Endothelial cell of umbilical vein (primary cell): ENCODE measurements around the gene ZNF460. TPM values are rescaled to one million over a fixed set of nuclear protein-coding genes. Genes with fewer than 3 reads are reported as not detected.

ENCODE experiments used
- BruUV-seq: library from RNA; stranded (reverse); fragments of 400-500 nt; replicated peaks from 2 replicates; lab custom pipeline; 2021; lab: Mats Ljungman, UMichigan
- CTCF ChIA-PET: fragments of 300-600, 350-600 bp; sonication (Branson Sonifier 250); formaldehyde crosslinking; loops from one replicate; lab custom pipeline; 2021; ENCODE audit warnings: antibody characterized with exemption, inconsistent platforms; lab: Charles Lee
- POLR2A ChIA-PET: fragments of 300-600, 350-600 bp; sonication (Branson Sonifier 250); formaldehyde crosslinking; loops from one replicate; lab custom pipeline; 2021; ENCODE audit warnings: antibody characterized with exemption, inconsistent platforms; lab: Charles Lee
- DNase-seq: peaks from one replicate; pipeline ENCODE4 v3.0.0-alpha.2; 2011; ENCODE audit warnings: low read depth, low spot score
- FAIRE-seq: peaks from 2 replicates; lab custom pipeline; 2011; peaks lifted over from hg19 to GRCh38; lab: Jason Lieb, UNC
- H2AFZ ChIP-seq: 2 replicates; pipeline ENCODE4 v1.6.0; 2012; ENCODE audit warnings: low read depth, low read length, control low read depth, inconsistent platforms
- H3K27ac ChIP-seq: 2 replicates; pipeline ENCODE4 v1.5.1; 2011; ENCODE audit warnings: low read depth, mild to moderate bottlenecking, control low read depth, low read length, moderate library complexity; ENCODE audit not compliant: insufficient read depth
- H3K27me3 ChIP-seq, 2 experiments: 2 replicates each; pipeline versions ENCODE4 v1.6.0 to v1.6.1; 2011; ENCODE audit warnings: low read length in 2 of 2, mixed read lengths in 1 of 2; ENCODE audit not compliant: control insufficient read depth in 2 of 2, insufficient read depth in 2 of 2
- H3K36me3 ChIP-seq, 2 experiments: 2 replicates in 1 of 2; 3 replicates in 1 of 2; pipeline ENCODE4 v1.5.1; 2011; ENCODE audit warnings: low read length in 2 of 2, mild to moderate bottlenecking in 1 of 2, moderate library complexity in 1 of 2; ENCODE audit not compliant: control insufficient read depth in 2 of 2, insufficient read depth in 2 of 2; ENCODE audit errors: extremely low read depth in 1 of 2
- H3K4me1 ChIP-seq: 3 replicates; pipeline ENCODE4 v1.5.1; 2011; ENCODE audit warnings: mild to moderate bottlenecking, low read length; ENCODE audit not compliant: control insufficient read depth, insufficient read depth; ENCODE audit errors: extremely low read depth
- H3K4me2 ChIP-seq: 2 replicates; pipeline ENCODE4 v1.6.1; 2011; ENCODE audit warnings: low read length, control low read depth, mixed read lengths; ENCODE audit not compliant: insufficient read depth
- H3K4me3 ChIP-seq, 3 experiments: fragments of 200-600 bp in 1 of 3; sonication (generic), shearing (Covaris generic) in 1 of 3; replicated peaks in 1 of 3; 2 replicates each; pipeline ENCODE4 v1.5.1; 2011 to 2016; ENCODE audit warnings: control low read depth in 3 of 3, low read length in 3 of 3, mild to moderate bottlenecking in 2 of 3, inconsistent platforms in 1 of 3, low read depth in 1 of 3, moderate library complexity in 1 of 3; ENCODE audit not compliant: insufficient read depth in 1 of 3
- H3K79me2 ChIP-seq: 2 replicates; pipeline ENCODE4 v1.6.0; 2012; ENCODE audit warnings: low read length, inconsistent platforms; ENCODE audit not compliant: control insufficient read depth, insufficient read depth
- H3K9ac ChIP-seq: replicated peaks from 2 replicates; pipeline ENCODE3; 2011; ENCODE audit warnings: low read length, control low read depth; ENCODE audit not compliant: insufficient read depth; ENCODE audit errors: extremely low read depth
- H3K9me1 ChIP-seq: replicated peaks from 3 replicates; pipeline ENCODE4 v1.6.0; 2011; ENCODE audit warnings: mild to moderate bottlenecking, low read length; ENCODE audit not compliant: control insufficient read depth, insufficient read depth; ENCODE audit errors: extremely low read depth
- H3K9me3 ChIP-seq: replicated peaks from 2 replicates; pipeline ENCODE4 v1.5.1; 2012; ENCODE audit warnings: low read length, inconsistent platforms; ENCODE audit not compliant: control insufficient read depth, insufficient read depth
- H4K20me1 ChIP-seq: replicated peaks from 2 replicates; pipeline ENCODE3; 2011; ENCODE audit warnings: mild to moderate bottlenecking, low read length; ENCODE audit not compliant: control insufficient read depth, insufficient read depth; ENCODE audit errors: extremely low read depth
- EZH2 ChIP-seq: IDR thresholded peaks from 2 replicates; pipeline ENCODE4 v1.6.1; 2012; ENCODE audit warnings: borderline replicate concordance, low read depth, mild to moderate bottlenecking, moderate library complexity, low read length, inconsistent platforms; ENCODE audit not compliant: severe bottlenecking
- FOS ChIP-seq: IDR thresholded peaks from 2 replicates; pipeline ENCODE4 v1.6.1; 2011; ENCODE audit warnings: mild to moderate bottlenecking, low read length, moderate library complexity, borderline replicate concordance; ENCODE audit not compliant: insufficient read depth
- GATA2 ChIP-seq: IDR thresholded peaks from 2 replicates; pipeline ENCODE4 v1.7.0; 2011; ENCODE audit warnings: low read depth, mild to moderate bottlenecking, moderate library complexity, mixed read lengths, low read length; ENCODE audit not compliant: insufficient read length, insufficient read depth
- JUN ChIP-seq: IDR thresholded peaks from 2 replicates; pipeline ENCODE4 v1.6.1; 2011; ENCODE audit warnings: borderline replicate concordance, low read depth; ENCODE audit not compliant: insufficient read length, insufficient read depth
- MAX ChIP-seq: IDR thresholded peaks from 2 replicates; pipeline ENCODE4 v1.6.1; 2011; ENCODE audit not compliant: insufficient read depth, insufficient read length
- MYC ChIP-seq: IDR thresholded peaks from one replicate; pipeline ENCODE4 v1.6.1; 2011; ENCODE audit warnings: mild to moderate bottlenecking, low read depth, low read length
- POLR2A ChIP-seq: IDR thresholded peaks from 2 replicates; pipeline ENCODE4 v1.6.1; 2012; ENCODE audit warnings: low read depth, mild to moderate bottlenecking, control low read depth, low read length
- POLR2AphosphoS5 ChIP-seq: IDR thresholded peaks from 2 replicates; pipeline ENCODE4 v1.6.1; 2012; ENCODE audit warnings: low read depth, mild to moderate bottlenecking, control low read depth, low read length, moderate library complexity; ENCODE audit not compliant: insufficient read depth
- dilution Hi-C: fragments of 300-500 bp; cut with MboI; formaldehyde crosslinking; loops from one replicate; pipeline ENCODE4 v1.15.0; 2019; ENCODE audit warnings: low sequenced_read_pairs; ENCODE audit not compliant: extremely low pct_ligation_motif_present
- intact Hi-C: fragments of 100-400 bp; cut with micrococcal nuclease; formaldehyde crosslinking; loops from one replicate; pipeline ENCODE4 v1.10.0; 2022
- polyA plus RNA-seq, 4 experiments: library from polyadenylated mRNA; depleted of rRNA in 3 of 4; stranded (reverse) in 3 of 4; unstranded in 1 of 4; fragments of >200 nt; gene quantifications; 2 replicates each; pipeline versions ENCODE4 v1.2.1 to v1.2.3, GENCODE V29; 2011 to 2012; ENCODE audit warnings: missing spikeins in 1 of 4
- total RNA-seq: library from RNA; stranded (reverse); gene quantifications from 2 replicates; pipeline ENCODE4 v1.2.3, GENCODE V29; 2021
- TF ChIP-seq, protein P1 (sequence below), 2 donors: IDR thresholded peaks; 1 replicate in 1 of 2; 2 replicates in 1 of 2; pipeline ENCODE4 v1.5.1; 2011; ENCODE audit warnings: low read length in 2 of 2, mild to moderate bottlenecking in 2 of 2, moderate library complexity in 2 of 2, control low read depth in 1 of 2, inconsistent platforms in 1 of 2, low read depth in 1 of 2; ENCODE audit not compliant: insufficient read depth in 1 of 2; ENCODE audit errors: extremely low read depth in 1 of 2

ZNF460 gene
- total and polyA plus RNA-seq, 2 donors (not counting 3 experiments of a cell fraction or from before 2014, with no cell fraction given) = 4.5 to 26.9 TPM

- no peak overlapping the region for H3K4me2 ChIP-seq
- H4K20me1 ChIP-seq = no peaks in the 10 kb centered on the region
- intact Hi-C loops = no loop called here
- H3K4me1 ChIP-seq = no peaks in the 10 kb centered on the region
- CTCF ChIA-PET = no interaction called here
- H3K27me3 ChIP-seq = no peaks in the 10 kb centered on the region
- no TSS peak for BruUV-seq
- H3K79me2 ChIP-seq = no peaks in the 10 kb centered on the region
- H3K9me3 ChIP-seq = no peaks in the 10 kb centered on the region
- FAIRE-seq = no peak
- no peak overlapping the region for H3K4me3 ChIP-seq
- H3K9me1 ChIP-seq = no peaks in the 10 kb centered on the region
- TF ChIP-seq JUN (no peak), GATA2 (no peak), EZH2 (no peak), MAX (no peak), MYC (no peak), POLR2AphosphoS5 (no peak), FOS (no peak), POLR2A (no peak)
- TF ChIP-seq, protein P1, sequence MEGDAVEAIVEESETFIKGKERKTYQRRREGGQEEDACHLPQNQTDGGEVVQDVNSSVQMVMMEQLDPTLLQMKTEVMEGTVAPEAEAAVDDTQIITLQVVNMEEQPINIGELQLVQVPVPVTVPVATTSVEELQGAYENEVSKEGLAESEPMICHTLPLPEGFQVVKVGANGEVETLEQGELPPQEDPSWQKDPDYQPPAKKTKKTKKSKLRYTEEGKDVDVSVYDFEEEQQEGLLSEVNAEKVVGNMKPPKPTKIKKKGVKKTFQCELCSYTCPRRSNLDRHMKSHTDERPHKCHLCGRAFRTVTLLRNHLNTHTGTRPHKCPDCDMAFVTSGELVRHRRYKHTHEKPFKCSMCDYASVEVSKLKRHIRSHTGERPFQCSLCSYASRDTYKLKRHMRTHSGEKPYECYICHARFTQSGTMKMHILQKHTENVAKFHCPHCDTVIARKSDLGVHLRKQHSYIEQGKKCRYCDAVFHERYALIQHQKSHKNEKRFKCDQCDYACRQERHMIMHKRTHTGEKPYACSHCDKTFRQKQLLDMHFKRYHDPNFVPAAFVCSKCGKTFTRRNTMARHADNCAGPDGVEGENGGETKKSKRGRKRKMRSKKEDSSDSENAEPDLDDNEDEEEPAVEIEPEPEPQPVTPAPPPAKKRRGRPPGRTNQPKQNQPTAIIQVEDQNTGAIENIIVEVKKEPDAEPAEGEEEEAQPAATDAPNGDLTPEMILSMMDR (IDR thresholded peaks at IDR 0.05; ENCODE audit: extremely low read depth in 1 of 2, insufficient read depth in 1 of 2, low read depth in 1 of 2, low read length in 2 of 2) = no peak
- no peak overlapping the region for H3K9ac ChIP-seq
- POLR2A ChIA-PET = no interaction called here
- no peak for DNase-seq
- no peak overlapping the region for H2AFZ ChIP-seq
- dilution Hi-C loops = no loop called here
- no peaks in the 10 kb centered on the region for H3K36me3 ChIP-seq
- H3K27ac ChIP-seq = no peak overlapping the region
Measured at GRCh38 chr19:57273014-57273413, 7.3 kb upstream of the ZNF460 start.
